HG02610 (cell line): Measurements from ENCODE around the gene SIL1.
"Not testable (repeated sequence)": the region's sequence is repeated elsewhere in the genome, so short reads cannot be mapped to it uniquely, and the experiment has no call there.

Experiments
- ATAC-seq: cut with Tn5 transposase; IDR thresholded peaks from one replicate; pipeline ENCODE4 v1.9.1; 2021; ENCODE audit warnings: mild to moderate bottlenecking, moderate library complexity; ENCODE audit not compliant: unreplicated experiment

SIL1 gene

DNA sequence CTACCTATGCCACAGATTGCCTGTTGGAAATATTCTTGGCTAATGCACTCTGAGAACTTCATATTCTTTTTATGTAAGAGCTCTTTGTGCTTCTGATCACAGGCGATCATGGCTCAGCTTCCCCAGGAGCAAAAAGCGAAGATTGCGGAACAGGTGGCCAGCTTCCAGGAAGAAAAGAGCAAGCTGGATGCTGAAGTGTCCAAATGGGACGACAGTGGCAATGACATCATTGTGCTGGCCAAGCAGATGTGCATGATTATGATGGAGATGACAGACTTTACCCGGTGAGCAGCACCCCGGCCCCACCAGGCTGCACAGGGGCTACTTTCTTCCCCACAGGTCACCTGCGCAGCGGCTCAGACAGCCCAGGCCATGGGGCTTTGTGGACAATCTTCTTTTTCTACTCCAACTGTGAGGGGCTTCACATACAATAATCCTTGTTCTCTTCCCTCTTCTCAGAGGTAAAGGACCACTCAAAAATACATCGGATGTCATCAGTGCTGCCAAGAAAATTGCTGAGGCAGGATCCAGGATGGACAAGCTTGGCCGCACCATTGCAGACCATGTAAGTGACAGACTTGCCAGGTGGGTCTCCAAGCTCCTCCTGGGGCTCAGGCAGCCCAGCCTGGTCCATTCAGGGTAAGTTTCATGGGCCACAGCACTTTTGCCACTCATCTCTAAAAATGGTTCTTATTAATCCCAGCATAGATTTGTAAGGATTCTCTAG is 267.6 kb downstream of the SIL1 start:
- no peak for ATAC-seq

DNA sequence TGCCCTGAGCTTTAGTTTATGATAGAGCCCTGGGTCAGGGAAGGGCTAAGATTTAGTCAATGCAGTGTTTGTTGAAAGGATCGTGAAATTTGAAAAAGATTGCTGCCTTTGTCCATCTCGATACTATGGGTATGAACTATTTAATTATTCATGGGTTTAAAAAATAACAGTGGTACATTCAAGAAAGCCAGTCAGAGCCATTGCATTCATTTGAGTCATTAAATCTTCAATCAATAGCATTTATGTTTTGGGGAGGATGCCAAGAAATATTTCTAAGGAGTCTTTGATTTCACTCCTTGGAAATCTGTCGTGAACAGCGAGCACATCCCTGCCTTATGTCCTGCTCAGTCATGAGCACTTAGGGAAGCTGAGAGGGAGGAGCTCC is 268.6 kb downstream of the SIL1 start:
- no peak for ATAC-seq

DNA sequence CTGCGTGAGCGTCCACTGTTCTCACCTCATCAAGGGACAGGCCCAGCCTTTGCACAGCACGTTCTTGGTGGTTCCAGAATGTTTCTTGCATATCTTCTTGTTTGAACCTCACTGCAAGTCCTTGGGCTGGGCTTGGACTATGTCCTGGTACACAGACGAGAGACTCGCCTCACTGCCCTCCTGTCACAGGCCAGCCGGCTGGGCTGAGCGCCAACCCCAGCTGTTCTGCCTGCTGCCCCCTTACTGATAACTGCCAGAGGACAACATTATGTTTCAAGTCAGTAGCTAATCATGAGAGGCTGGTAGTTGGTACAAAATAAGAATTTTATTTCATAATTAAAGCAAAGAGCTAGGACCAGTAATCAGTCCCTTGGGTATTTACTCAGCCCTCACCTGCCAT is 270.2 kb downstream of the SIL1 start:
- no peak for ATAC-seq

DNA sequence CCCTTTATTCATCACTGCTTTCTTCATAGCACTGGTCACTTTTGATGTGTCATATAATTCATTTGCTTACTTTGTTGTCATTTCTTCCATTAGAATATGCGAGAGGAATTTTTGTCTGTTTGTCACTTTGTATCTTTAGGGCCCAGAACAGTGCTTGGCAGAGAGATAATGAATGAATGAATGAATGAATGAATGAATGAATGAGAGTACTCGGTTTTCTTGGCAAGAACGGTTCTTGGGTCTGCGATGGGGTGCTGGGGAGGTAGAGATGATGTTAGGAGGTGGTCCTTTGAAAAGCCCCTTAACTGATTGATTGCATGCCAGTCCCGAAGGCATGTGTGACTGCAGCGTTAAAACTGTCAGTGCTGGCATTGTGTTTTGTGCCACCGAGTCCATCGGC is 270.6 kb downstream of the SIL1 start:
- no peak for ATAC-seq

DNA sequence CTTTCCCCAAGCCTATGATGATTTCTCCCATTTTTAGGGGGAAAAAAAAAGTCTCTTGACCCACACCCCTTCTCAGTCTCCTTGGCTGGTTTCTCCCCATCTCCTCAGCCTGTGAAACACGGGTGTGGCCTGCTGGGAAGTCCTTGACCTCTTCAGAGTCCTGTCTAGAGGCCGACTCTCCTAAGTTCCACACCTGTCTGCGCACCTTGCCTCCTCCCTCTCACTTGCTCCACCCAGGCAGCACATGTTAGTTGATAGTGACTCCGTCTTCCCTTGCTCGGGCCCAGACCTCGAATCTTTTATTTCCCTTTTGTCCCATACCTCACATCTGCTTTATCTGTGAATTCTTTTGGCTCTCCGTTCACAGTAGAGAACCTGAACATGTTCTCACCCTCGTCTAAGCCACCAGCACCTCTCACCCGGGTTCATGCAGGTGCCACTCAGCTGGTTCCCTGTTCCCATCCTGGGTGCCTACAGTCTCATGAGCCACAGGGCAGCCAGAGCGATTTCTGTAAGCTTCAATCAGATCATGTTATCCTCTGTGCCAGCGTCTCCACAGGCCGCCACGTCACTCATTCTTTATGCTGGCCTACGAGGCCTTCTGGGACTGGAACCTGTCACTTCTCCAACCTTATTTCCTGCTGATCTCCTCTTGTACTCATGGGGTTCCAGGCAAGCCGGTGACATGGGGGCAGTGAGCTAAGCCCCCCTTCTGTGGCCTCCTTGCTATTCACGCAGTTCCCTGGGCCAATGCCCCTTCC is 271.3 kb downstream of the SIL1 start:
- no peak for ATAC-seq

DNA sequence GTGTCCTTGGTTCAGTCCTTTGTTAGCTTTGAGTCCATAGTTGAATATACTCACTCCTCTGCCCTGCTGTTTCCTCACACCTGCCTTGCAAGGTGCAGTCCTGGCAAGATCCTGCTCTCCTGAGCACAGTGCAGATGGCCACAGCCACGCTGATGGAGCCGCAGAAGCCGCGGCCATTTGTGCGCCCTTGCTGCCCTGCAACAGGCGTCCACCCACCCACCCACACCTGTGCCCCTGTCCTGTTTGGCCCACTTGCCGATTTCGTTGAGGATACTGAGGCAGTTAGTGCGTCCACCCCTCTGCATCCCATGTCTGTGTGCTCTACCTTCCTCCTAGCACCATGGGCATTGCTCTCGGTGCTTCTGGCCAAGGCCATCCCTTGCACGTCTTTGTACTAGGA is 271.9 kb downstream of the SIL1 start:
- ATAC-seq, result no peak

DNA sequence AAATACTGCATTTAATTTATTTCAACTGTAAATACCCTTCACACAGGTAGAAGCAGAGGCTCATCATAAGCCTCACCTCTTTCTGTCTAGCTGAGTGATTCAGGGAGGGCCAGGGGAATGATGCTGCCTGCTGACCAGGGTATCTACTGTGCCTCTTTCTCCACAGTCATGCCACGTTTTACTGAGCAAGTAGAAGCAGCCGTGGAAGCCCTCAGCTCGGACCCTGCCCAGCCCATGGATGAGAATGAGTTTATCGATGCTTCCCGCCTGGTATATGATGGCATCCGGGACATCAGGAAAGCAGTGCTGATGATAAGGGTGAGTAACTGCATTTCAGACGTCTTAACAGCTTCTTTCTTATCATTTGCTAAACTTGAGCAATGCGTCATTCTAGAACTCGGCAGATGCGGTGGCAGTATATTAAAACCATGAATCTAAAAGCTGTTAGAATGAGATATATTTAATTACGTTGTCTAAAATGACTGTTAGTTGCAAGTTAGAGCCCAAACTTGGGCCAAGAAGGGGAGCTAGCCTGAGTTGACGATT is 273.0 kb downstream of the SIL1 start:
- ATAC-seq, result no peak

DNA sequence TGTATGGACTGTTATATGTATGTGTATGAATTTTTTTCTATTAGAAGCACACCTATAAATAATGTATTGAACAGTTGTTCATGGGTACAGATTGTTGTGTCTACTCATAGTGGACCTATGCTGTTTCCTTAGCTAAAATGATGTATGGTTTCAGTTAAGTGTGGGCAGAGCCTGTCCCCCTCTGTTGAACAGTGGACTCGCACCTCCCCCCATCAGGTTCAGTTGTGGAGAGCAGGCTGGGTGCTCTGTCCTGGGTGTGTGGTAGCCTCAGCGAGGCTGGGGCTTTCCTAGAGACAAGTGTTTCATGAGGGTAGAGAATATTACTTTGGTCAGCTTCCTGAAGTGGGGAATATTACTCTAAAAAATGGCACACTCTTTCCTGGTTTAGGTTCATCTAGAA is 275.7 kb downstream of the SIL1 start:
- ATAC-seq, result no peak

DNA sequence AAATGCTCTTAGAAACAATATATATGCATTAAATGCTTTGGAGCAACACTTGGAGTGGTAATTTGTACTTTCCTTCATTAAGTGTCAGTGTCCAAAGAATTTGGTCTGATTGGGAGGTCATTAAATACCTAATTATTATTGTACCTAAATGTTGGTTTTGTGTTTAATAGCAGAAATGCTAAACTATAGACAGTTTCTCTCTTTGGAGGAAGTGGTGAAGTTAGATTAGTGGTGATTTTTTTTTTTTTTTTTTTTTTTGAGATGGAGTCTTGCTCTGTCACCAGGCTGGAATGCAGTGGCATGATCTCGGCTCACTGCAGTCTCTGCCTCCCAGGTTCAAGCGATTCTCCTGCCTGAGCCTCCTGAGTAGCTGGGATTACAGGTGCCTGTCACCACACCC is 276.8 kb downstream of the SIL1 start:
- ATAC-seq, result not testable (repeated sequence)

DNA sequence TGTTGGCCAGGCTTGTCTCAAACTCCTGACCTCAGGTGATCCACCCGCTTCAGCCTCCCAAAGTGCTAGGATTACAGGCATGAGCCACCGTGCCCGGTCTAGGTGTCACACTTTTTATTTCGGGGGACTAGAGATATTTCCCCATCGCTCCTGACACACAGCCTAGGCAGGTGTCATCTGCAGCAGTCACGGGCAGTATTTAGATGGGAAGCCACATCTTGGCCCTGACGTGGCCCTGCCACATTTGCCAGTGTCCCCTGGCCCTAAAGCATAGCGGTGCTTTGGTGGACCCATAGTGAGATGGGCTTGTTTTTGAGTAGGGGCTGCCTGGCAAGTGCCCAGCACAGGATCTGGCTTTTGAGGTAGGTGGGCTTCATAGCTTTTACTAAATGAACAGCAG is 278.0 kb downstream of the SIL1 start:
- no peak for ATAC-seq

DNA sequence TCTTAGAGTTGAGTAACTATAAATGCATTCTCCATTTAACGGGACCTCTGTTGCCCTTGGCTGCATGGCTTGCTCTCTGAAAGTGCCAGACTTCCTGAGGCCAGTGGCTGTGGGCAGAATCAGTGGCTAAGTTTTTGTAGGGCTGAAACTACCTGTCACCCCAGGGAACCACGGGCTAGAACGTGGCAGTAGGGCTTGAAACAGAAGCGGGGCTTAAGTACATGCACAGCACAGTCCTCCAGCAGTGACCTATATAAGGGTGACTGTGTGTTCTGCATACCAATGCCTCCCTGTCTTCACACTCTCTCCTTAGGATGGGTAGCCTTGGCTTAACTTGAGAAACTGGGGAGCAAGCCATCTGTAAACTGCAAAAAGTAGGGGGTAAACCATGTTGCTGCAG is 279.5 kb downstream of the SIL1 start:
- no peak for ATAC-seq

DNA sequence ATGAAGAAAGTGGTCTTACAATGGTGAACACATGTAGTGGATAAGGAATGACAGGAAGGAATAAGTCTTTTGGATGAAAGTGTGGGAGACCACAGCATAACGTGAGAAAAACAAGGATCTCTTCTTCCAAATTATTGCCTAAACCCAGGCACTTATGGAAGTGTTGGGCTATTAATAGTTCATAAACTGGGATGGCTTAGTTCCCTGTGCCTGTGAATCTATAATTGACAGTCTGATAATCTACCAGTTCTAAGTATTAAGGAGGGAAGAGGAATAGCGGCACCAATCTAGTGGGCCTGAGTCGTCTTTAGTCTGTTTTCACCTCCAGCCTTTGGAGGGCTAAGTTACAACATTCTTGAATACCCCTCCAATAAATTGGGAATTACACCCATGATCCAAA is 283.8 kb downstream of the SIL1 start:
- no peak for ATAC-seq

DNA sequence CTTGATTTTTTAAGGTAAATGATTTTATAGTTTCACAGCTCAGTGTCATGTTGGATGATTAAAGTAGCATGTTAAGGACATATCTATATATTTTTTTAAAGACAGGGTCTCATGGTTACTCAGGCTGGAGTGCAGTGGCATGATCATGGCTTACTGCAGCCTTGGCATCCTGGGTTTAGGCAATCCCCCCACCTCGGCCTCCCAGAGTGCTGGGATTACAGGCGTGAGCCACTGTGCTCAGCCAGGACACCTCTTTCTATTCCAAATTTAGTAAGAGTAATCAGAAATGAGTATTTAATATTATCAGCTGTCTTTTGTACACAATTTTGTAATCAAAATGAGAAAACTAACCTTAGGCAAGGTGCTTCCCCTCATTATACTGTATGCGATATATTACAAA is 284.4 kb downstream of the SIL1 start:
- no peak for ATAC-seq

DNA sequence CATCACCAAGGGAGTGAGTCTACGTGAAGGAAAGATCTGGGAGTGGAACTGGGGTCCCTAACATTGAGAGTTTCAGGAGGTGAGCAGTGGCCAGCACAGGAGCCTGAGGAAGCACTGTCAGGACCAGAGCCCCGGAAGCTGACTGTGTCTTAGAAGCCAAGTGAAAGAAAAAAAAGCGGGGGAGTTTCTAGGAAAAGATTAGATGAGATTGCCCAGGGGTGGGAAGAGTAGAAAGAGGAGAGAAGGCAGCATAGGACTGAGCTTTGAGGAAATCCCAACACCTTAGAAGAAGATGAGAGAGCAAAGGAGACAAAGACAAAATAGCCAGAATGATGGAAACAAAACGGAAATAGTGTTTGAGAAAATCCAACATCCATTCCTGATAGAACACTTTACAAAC is 286.1 kb downstream of the SIL1 start:
- no peak for ATAC-seq

DNA sequence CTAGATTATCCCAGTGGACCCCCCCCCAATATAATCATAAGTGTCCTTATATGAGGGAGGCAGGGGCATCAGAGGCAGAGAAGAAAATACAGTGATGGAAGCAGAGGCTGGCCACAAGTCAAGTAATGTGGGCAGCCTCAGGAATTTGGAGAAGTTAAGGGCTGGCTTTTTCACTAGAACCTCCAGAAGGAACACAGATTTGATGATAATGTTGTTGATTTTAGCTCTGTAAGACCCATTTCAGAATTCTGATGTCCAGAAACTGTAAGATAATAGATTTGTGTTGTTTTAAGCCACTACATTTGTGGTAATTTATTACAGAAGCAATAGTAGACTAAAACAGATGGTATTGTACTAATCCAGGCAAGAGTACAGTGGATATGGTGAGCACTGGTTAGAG is 286.7 kb downstream of the SIL1 start:
- ATAC-seq, result no peak

DNA sequence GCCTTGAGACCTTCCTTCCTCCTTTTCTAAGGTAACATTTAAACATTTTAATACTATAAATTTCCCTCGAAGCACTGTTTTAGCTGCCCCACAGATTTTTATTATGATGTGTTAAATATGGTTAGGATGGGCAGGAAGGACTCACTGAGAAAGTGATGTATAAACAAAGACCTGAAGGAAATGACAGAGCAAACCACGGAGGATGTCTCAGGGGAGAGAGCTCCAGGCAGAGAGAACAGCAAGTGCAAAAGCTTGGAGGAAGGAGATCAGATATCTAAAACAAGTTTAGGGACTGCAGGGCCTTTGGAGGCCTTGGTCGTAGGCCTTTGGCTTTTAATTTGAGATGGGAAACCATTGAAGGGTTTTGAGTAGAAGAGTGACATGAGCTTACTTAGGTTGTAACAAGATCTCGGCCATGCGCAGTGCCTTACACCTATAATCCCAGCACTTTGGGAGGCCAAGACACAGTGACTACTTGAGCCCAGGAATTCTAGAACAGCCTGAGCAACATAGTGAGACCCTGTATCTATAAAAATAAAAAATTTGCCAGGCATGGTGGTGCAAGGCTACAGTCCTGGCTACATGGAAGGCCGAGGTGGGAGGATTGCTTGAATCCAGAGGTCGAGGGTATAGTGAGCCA is 287.5 kb downstream of the SIL1 start:
- no peak for ATAC-seq

DNA sequence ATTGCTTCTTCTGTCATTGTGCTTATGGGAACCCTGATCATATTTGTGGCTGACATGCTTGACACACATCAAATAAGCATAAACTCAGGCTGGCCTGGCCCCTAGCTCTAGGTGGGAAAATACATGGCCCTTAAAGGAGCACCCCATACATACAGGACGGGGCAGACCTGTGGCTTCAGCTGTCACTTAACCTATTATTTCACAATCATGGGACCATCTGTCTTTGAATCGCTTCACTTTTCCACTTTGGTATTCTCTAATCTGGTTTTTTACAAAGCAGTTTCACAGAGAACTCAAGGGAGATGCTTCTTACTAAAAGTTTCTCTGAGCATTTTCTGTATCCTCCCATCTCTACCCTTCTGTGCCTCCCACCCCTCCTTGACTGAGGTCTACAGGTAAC is 288.4 kb downstream of the SIL1 start:
- ATAC-seq, result no peak

DNA sequence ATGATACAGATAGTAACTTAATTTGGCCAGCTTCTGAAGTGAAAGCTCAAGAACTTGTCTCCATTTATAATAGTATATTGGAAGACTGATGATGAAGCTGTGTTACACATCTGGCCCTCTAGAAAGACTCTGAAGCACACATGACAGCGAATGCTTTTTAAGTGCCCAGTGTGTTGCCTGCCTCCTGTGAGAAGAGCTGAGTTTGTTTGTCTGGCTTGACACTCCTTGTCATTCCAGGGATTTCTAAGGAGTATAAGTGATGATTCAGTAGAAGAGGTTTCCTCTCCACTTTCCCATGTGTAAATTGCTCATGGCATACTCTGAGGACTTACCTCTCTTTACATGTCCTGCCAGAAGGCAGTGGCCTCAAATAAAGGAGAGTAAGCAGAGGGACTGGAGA is 292.6 kb downstream of the SIL1 start:
- no peak for ATAC-seq

DNA sequence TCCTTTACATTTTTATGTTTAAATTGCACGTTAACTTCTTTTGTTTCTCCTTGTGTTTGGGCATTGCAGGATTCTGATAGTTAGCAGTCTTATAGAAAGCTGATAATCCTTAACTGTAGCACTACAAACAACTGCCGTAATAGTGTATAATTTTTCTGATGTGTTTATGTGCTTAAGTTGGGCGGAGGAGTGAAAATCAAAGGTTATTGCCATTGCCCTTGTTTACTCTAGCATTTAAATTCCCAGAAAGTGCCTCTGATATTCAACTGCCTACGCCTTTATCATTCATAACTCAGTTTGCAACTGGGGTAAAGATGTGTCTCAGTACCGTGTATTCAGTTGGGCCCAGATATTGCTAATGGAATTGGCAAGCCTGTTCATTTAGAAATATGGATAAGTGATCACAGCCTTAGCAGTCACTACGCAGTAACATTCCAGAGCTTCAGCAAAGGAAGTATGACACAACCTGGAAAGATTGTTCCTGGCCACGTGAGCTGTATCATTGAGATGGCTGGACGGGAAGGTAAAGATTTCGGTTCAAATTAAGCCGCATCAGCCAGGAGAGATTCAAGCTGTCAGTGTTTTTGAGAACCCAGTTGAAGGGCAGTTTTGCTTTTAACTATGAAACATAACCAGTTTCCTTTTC is 294.9 kb downstream of the SIL1 start:
- no peak for ATAC-seq

DNA sequence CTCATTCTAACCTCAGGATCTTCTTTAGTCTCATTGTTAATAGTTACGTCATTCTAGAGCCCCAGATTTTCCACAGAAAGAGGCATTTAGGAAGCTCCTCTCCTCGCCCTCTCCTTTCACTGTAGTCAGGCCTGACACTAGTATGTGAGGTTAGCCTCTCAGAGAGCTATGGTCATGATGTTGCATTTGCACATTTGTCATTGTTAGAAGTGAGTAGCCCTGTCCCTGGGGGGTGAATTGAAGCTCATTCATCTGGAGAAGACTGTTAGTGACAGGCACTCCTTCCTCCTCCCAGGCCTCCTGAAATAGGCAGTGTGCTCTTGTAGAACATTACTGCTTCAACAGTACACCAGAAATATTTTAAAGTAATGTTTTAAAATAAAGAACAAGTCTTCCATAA is 296.5 kb downstream of the SIL1 start:
- no peak for ATAC-seq

DNA sequence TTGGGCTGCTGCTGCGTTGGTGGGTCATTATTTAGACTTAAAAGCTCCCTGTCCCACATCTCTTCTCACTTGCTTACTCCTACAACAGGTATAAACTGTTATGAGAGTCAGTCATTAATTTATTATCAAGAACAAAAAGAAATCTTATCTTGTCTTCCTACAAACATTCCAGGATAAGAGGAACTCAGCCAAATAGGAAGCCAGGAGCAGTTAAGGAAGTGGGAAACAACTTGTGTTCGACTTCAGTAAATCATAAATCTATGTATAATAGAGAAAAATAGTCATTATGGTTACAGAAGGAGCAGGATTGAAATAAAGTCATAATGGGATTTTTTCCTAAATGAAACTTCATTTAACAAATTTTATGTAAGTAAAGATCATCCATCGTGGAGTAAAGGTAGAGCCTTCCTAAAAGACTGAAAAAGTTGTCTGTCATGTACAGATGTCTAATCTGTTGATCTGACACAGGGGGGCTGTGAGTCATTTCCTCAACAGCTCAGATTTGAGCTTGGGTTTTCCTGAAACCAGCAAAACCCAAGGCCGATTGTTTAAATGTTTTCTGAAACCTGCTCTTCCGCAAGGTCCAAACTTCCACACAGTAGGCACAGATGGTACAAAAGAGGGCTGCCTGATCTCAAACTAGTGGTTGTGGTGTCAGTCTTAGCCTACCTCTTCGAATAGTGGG is 297.7 kb downstream of the SIL1 start:
- ATAC-seq, result no peak
